GM18861 (cell line): ENCODE measurements around the gene SAAL1.

ENCODE experiments used
- ATAC-seq: cut with Tn5 transposase; IDR thresholded peaks from one replicate; pipeline ENCODE4 v1.9.1; 2021; ENCODE audit not compliant: unreplicated experiment

SAAL1 gene

DNA sequence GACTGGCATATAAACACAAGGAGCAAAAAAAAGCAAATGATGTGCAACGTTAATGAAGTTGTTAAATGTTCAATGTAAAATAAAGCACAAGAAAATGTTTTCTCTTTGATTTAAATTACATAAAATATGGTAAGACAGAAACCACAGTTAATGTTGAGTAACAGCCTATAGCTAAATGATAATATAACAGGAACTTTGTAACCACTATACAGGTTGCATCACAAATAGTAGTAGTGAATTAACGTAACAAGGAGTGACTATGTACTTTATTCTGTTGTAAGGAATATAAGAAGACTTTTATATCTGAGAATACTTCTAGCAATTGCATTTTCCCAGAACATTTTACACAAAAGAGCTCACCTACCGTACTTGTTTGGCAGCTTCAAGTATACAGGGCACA is 16.9 kb downstream of the SAAL1 start:
- no peak for ATAC-seq

DNA sequence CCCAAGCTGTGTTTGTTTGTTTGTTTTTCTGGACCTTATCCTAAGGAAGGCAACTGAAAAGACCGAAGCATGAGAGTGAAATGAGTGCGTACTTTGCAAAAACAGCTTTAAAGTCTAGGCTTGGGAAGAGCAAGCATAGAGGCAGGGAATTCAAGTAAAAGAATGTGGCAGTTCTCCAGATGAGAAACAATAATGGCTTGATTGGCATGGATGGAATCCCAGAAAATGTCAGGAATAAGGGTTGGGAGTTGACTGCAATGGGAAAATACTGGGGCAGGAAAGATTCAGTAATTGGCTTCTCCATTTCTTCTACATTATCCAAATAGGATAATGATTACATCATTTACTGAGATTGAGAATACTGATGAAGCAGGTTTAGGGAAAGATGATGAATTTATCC is 17.5 kb downstream of the SAAL1 start:
- no peak for ATAC-seq

DNA sequence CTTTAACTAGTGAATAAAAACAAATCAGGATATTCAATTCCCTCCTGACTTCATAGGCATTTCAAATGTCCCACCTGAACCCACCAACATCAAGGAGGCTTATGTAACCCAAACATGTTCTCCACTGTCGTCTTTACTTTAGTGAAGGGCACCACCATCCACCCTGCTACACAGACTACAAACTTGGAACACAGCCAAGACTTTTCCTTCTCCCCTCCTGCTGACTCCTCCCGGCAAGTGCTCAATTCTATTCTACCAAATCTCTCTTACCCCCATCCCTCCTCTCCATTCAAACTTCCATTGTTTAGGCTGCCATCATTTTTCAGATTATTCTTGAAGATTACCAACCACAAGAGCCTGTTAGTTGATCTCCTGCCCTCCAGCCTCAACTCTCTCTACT is 24.3 kb downstream of the SAAL1 start:
- no peak for ATAC-seq

DNA sequence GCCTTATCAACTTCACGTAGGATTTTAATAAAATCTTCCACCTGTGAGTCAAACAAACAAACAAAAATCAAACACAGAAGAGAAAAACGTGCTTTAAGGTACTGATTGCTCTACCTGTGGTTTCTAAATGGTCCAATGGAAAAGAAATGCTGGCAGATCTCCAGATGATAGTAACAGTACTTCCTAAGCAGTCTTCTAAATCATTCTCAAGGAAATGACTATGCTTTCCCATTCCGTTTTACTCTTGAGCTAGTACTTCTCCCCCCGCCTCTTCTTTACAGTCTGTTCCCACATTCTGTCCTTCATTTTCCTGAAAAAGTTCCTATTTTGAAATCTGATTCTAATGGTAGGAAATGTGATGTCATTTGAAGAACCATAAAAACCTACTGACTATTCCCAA is 25.4 kb downstream of the SAAL1 start:
- no peak for ATAC-seq

DNA sequence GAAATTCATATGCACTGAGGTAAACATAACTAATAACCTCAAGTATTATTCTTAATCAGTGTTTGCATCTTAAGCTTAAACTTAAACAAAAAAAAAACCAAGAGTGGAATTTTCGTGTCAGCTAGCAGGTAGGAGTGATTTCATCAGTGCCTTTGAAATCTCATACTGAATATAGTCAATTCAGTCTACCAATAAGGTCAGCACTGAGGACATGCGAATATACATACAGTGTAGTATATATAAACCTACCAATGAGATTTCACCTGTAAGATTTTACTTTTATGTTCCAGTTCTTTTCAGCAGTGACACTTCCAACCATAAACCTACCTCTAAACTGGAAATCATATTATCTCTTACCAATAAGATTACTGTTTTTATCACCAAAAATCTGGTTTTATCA is 27.0 kb downstream of the SAAL1 start:
- ATAC-seq: no peak

DNA sequence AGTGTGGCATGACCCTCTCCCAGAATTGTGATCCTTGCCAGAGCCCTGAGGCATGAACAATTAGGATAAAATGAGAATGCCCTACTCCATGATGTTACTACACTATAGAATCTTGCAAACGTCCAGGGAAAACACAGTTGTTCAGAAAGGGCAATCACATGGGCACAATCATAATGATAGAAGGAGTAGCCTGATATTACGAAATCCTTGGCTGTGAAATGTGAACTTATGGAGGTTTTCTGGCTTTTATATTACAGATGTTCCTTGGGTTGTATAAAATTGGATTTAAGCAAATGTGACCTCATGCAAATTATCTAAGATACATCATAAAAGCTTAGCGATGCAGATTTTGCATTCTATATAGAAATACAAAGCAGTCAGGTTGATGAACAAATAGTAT is 30.4 kb downstream of the SAAL1 start:
- no peak for ATAC-seq

DNA sequence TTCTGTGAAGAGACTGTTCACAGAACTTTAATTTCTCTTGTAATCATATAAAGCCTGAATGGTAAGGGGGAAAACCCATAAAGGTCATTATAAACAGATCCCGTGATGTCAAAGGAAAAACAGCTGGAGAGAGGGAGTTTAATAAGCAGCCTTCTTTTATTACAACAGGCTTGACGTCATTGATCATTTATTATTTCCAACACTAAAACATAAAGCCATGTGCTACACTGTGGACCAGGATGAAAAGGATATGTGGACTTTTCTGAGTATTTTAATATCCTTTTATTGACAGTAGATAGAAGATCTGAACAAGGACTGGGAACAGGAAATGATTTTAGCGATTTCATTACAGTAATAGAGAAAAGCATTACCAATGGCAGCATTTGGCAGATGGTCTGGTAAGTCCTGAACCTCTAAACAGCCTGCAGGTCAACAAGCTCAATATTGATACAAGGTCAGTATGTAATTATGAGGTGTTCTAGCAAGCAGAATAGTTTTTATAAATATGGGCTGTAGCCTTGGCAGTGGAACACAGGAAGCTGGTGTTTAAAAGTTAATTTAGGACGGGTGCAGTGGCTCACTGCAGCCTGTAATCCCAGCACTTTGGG is 34.7 kb downstream of the SAAL1 start:
- no peak for ATAC-seq

- ATAC-seq: no peak
Observed at GRCh38 chr11:18067372-18067771, 38.5 kb downstream of the SAAL1 start.

DNA sequence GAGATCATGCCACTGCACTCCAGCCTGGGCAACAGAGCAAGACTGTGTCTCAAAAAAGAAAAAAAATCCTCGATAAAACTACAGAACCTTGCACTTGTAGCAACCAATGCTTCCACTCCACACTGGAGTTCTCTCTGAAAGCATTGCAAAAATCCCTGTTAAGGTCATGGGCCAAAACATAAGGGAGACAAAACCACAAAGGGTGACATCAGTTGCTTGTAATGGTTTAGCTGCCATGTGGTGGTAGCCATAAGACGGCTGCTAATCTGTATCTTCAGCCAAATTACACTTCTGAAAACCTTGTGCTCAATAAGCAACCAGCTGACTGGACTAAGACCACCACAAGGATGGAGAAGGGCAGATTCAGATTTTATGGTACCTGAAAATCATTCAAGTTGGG is 39.3 kb downstream of the SAAL1 start:
- no peak for ATAC-seq

- no peak for ATAC-seq
Observed at GRCh38 chr11:18065572-18065971, 40.3 kb downstream of the SAAL1 start.

DNA sequence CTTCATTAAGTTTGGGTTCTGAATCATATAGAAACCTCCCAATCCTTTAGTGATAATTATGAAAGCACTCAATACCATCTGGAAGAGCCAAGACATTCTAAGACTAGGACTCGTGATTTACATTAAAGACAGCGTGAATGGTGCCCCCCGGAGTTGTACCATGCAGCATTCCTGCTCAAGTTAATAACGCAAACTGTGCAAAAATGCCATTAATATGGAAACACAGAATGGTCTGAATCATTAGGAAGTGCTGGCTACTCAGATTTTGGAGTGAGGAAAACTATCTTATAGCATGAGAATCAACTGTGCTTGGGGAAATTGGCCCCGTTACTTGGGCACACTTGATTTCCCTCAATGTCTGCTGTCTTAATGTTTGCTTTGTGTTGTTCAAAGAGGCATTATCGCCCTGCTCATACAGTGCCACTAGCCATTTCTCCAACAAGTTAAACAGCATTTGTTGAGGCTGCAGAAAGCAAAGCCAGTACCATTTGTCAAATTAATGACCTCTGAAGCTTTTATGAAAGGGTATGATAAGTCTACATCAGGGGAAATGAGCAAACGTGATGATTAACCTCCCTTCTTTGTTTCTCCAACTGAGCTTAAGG is 41.3 kb downstream of the SAAL1 start:
- ATAC-seq: no peak

DNA sequence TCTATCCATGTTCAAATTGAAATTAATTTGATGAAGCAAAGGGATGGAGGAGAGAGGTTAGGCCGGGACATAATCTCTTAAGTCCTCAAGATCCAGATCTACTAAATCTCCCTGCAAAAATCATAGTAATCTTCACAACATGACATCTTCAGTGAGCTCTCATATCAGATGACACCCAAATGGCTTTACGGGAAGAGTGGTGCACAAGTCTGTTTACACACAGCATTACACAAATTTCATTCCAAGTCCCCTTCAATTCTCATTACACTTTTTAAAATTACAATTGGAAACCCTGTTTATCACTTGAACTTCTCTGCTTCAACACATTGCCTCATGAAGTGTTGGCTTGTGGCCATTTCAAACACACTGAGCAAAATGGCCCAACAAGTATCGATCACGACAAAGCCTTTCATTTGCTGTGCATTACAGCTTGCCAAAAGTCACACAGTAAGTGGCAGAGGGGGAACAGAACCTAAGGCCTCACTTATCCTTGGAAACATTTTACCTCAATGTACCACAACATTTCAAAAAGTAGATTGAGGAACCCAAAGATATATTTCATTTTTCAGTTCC is 41.9 kb downstream of the SAAL1 start:
- no peak for ATAC-seq

- ATAC-seq: no peak
Observed at GRCh38 chr11:18063125-18063524, 42.8 kb downstream of the SAAL1 start.

DNA sequence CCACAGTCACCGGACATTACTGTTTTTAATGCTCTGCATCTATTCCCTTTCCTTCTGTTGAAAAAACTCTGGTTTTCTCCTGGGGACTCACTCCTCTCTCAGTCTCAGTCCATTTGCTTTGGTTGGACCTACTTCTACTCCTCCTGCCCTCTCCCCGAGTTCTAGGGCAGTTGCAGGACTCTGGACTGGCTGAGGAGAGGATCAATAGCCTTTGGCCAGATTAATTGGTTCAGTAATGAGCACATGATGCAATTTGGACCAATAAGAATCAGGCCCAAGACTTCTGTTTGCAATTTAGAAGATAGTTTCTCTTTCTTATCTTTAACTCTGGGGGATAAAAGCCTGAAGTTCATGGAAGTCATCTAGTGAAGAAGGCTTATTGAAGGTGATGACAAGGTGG is 44.5 kb downstream of the SAAL1 start:
- no peak for ATAC-seq

GRCh38 chr11:18056561-18057181 is 49.2 kb downstream of the SAAL1 start:
- no peak for ATAC-seq

GRCh38 chr11:18054511-18055103 is 51.3 kb downstream of the SAAL1 start:
- ATAC-seq: no peak

DNA sequence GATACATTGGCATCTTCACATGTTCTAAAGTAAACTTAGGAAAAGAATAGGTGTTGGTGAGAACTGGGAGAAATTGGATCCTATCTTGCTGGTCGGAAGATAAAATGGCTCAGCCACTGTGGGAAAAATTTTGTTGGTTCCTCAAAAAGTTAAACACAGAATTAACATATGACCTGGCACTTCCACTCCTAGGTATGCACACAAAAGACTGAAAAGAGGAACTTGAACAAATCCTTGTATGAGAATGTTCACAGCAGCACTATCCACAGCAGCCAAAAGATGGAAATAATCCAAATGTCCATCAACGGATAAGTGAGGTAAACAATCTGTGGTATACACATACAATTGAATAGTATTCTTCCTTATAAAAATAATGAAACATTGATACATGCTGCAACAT is 55.0 kb downstream of the SAAL1 start:
- ATAC-seq: no peak

- ATAC-seq: no peak
Observed at GRCh38 chr11:18046116-18046777, 59.6 kb downstream of the SAAL1 start, which contains the start of gene TPH1. TPH1 (minus strand) TSS chr11:18046269; CDS start chr11:18040762, 5,507 bp downstream.

GRCh38 chr11:18036456-18036855 is 69.4 kb downstream of the SAAL1 start:
- no peak for ATAC-seq
